Activated B cell treated with CpG ODN at 0.5 μM for 24 hours (primary cell): ENCODE data around the gene SBNO2. TPM values are rescaled to one million over a fixed set of nuclear protein-coding genes. Genes with fewer than 3 reads are reported as not detected.

Experiments
- ATAC-seq: fragments of 200-7000 bp; cut with Tn5 transposase; one replicate; pipeline ENCODE4 v1.10.0; 2021; ENCODE audit warnings: low read depth, mild to moderate bottlenecking, moderate library complexity
- CTCF ChIA-PET: fragments of 350-600 bp; sonication (Branson Sonifier 250); formaldehyde crosslinking; loops from one replicate; lab custom pipeline; 2021; ENCODE audit warnings: antibody characterized with exemption; lab: Charles Lee
- POLR2A ChIA-PET: fragments of 350-600 bp; sonication (Branson Sonifier 250); formaldehyde crosslinking; loops from one replicate; lab custom pipeline; 2021; ENCODE audit warnings: antibody characterized with exemption; lab: Charles Lee
- DNase-seq: peaks from one replicate; pipeline ENCODE4 v3.0.0; 2022
- H3K27ac Mint-ChIP-seq: one replicate; pipeline ENCODE4 v1.8.0; 2020; ENCODE audit warnings: mixed read lengths
- H3K27me3 Mint-ChIP-seq: one replicate; pipeline ENCODE4 v1.8.0; 2021; ENCODE audit warnings: mixed read lengths
- H3K36me3 Mint-ChIP-seq: one replicate; pipeline ENCODE4 v1.8.0; 2021; ENCODE audit warnings: low read depth, mixed read lengths
- H3K4me1 Mint-ChIP-seq: one replicate; pipeline ENCODE4 v1.8.0; 2021; ENCODE audit warnings: mixed read lengths
- H3K4me3 Mint-ChIP-seq: one replicate; pipeline ENCODE4 v1.8.0; 2020; ENCODE audit warnings: mild to moderate bottlenecking, mixed read lengths
- H3K9me3 Mint-ChIP-seq: one replicate; pipeline ENCODE4 v1.8.0; 2020; ENCODE audit warnings: mixed read lengths
- intact Hi-C: fragments of 100-400 bp; cut with micrococcal nuclease; formaldehyde crosslinking; loops from one replicate; pipeline ENCODE4 v1.15.1; 2024
- total RNA-seq: library from RNA; stranded (reverse); gene quantifications from 2 replicates; pipeline ENCODE4 v1.2.3, GENCODE V29; 2022
- TF ChIP-seq, protein P1 (sequence below): fragments of 200-600 bp; IDR thresholded peaks from one replicate; pipeline ENCODE4 v1.8.0; 2022; ENCODE audit warnings: antibody characterized with exemption, mild to moderate bottlenecking

The SBNO2 gene
- total RNA-seq, 1 donor from 2014 or later = 127 TPM

DNA sequence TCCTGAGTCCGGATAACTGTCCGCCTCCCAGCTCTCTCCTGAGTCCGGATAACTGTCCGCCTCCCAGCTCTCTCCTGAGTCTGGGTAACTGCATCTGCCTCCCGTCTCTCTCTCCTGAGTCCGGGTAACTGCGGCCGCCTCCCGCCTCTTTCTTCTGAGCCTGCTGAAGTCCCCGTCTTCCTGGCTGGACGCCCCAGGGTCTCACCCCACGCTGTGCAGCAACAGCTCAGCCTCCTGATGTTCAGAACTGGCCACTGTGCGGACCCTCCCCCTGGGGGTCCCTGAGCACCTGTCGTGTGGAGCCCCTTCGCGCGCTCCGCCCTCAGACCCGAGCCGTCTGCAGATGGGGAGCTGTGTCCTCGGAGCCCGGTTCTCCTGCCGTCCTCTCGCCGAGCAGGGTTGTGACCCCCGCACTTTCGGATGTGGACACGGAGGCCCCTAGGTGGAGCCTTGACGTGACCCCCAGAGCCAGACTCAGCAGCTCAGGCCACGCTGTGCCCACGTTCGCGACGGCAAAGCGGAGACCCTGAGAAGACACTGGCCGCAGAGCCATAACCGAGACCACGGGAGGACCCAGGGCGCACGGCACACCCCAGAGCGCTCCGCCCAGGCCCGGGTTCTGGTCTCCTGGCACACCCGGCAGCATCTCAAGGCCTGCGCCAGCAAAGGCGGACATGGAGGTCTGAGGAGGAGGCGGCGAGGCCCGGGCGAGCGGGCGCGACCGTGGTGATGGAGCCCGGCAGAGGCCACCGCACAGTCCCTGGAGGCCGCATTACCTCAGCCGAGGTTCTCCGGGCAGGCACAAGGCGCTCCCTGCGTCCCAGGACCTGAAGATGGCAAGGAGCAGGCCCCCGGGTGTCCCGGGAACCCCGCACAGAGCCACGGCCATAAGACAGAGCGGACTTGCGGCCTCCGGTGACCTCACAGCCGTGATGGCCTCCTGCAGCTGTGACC lies 15.9 kb downstream of the SBNO2 start:
- H3K27me3 Mint-ChIP-seq = no peaks in the 10 kb centered on the region
- POLR2A ChIA-PET = no interaction called here
- ATAC-seq = no peak

DNA sequence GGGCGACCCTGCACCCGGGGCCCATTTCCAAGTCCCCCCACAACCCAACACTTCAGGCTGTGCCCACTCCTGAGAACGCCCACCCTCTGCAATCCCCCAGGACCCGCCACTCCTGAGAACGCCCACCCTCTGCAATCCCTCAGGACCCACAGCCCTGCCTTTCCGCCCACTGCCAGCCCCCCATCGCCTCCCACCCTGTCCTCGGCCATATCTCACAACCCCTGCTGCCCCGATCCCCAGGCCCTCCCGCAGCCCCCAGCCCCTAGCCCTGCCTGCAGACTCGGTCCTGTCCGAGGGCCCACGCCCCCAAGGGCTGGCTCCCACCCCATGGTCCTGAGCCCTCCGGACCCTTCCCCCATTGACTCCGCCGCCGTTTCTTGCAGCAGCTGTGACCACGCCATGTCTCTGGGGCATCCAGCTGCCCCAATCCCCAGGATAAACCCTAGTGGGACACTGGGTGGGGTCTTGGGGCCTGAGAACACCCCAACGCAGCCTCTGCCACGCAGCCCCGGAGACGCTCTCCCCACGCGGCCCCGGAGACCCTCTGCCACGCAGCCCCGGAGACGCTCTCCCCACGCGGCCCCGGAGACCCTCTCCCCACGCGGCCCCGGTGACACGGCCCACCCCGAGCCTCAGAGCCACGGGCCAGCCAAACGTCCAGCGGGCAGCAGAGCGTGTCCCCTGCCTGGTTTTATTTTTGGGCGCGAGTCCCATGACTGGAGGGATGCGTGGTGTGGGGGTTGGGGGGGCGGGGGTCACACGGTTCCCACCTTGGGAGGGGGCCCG lies 17.0 kb downstream of the SBNO2 start:
- TF ChIP-seq, protein P1, sequence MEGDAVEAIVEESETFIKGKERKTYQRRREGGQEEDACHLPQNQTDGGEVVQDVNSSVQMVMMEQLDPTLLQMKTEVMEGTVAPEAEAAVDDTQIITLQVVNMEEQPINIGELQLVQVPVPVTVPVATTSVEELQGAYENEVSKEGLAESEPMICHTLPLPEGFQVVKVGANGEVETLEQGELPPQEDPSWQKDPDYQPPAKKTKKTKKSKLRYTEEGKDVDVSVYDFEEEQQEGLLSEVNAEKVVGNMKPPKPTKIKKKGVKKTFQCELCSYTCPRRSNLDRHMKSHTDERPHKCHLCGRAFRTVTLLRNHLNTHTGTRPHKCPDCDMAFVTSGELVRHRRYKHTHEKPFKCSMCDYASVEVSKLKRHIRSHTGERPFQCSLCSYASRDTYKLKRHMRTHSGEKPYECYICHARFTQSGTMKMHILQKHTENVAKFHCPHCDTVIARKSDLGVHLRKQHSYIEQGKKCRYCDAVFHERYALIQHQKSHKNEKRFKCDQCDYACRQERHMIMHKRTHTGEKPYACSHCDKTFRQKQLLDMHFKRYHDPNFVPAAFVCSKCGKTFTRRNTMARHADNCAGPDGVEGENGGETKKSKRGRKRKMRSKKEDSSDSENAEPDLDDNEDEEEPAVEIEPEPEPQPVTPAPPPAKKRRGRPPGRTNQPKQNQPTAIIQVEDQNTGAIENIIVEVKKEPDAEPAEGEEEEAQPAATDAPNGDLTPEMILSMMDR = no peak
- ATAC-seq (no peak), DNase-seq (no peak)
- intact Hi-C loops = no loop called here
- no peaks in the 10 kb centered on the region for H3K27me3 Mint-ChIP-seq
- no peak overlapping the region for H3K27ac Mint-ChIP-seq
- H3K4me3 Mint-ChIP-seq = no peak overlapping the region
- peaks cover 11% of the 10 kb centered on the region for H3K36me3 Mint-ChIP-seq
- peaks cover 2% of the 10 kb centered on the region for H3K4me1 Mint-ChIP-seq
- POLR2A ChIA-PET = no interaction called here
- CTCF ChIA-PET = no interaction called here
- H3K9me3 Mint-ChIP-seq = no peaks in the 10 kb centered on the region

More for the DNA sequence above, 15.9 kb downstream of the SBNO2 start:
- TF ChIP-seq, protein P1 = no peak
- Mint-ChIP-seq H3K27ac (no peak overlapping the region), H3K36me3 (peaks cover 10% of the 10 kb centered on the region), H3K9me3 (no peaks in the 10 kb centered on the region), H3K4me3 (no peak overlapping the region), H3K4me1 (peaks cover 8% of the 10 kb centered on the region)
- intact Hi-C loops = no loop called here
- no peak for DNase-seq
- CTCF ChIA-PET = no interaction called here

DNA sequence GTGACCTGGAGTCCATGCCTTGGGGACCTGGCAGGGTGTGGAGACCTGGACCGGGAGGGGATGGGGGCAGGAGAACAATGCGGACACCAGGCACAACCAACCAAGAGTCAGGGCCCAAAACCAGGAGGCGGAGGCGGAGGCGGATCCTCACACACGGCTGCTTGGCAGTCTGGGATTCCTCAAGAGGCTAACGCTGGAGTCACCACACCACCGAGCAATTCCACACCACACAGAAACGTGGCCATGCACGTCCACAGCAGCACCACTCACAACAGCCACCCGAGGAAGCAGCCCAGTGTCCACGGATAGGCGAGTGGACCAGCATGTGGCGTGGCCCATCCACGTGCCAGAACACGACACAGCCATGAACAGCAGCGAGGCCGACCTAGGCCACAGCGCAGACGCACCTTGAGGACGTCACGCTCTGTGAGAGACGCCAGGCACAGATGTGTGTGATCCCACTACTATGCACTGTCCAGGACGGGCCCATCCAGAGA lies 17.7 kb downstream of the SBNO2 start:
- intact Hi-C loops = no loop called here
- peaks cover 2% of the 10 kb centered on the region for H3K4me1 Mint-ChIP-seq
- ATAC-seq (no peak), DNase-seq (no peak)
- no peaks in the 10 kb centered on the region for H3K9me3 Mint-ChIP-seq
- POLR2A ChIA-PET = no interaction called here
- TF ChIP-seq, protein P1 = no peak
- no peak overlapping the region for H3K27ac Mint-ChIP-seq
- no peak overlapping the region for H3K4me3 Mint-ChIP-seq
- CTCF ChIA-PET = no interaction called here
- no peaks in the 10 kb centered on the region for H3K27me3 Mint-ChIP-seq
- H3K36me3 Mint-ChIP-seq = peaks cover 16% of the 10 kb centered on the region

DNA sequence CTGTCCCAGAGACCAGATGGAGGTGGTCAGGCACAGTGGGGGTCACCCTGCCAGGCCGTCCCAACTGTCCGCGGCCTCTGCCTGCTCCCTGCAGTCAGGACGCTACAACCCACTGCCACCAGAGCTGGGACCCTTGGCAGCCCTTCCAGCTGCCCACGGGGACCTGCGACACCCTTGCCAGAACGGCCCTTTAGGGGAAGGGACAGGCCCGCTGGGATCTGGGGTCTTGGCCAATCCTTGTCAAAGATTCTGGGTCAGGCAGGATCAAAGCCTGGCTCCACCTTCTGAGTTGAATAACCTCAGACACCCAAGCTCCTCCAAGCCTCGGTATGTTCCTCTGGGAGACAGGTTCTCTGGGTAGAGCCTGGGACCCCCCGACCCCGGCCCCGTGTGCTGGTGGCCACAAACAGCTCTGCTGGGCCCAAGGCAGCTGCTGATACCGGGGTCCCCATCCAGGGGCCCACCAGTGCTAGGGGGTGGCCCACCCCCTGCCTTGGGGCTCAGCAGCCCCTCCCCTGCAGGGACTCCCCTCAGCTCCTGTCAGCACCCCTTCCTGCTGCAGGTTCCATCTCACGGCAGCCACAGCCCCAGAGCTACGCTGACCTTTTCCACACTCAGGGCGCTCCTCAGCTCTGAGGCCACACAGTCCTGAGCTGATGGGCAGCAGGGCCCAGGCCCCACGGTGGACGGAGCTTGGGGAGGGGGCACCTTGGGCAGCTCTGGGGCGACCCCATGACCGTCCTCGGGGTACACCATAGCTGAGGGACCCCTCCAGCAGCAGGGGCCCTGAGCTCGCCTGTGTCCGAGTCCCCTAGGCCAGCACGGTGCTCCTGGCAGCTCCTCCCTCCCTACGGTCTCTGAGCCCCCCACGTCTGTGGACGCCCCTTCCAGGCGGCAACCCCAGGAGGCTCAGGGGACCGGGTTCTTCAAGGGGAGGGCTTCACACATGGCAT lies 18.4 kb downstream of the SBNO2 start:
- H3K9me3 Mint-ChIP-seq = no peaks in the 10 kb centered on the region
- H3K4me3 Mint-ChIP-seq = no peak overlapping the region
- POLR2A ChIA-PET = interaction anchor here (0.5 to 0.6 kb wide), 3 partner anchors 11 to 158 kb away, joined by 5 read pairs; no protein-coding TSS in a partner anchor
- H3K27me3 Mint-ChIP-seq = no peaks in the 10 kb centered on the region
- peaks cover under 1% of the 10 kb centered on the region for H3K4me1 Mint-ChIP-seq
- TF ChIP-seq, protein P1 = no peak
- ATAC-seq (no peak), DNase-seq (no peak)
- H3K27ac Mint-ChIP-seq = no peak overlapping the region
- intact Hi-C loops = no loop called here
- peaks cover 16% of the 10 kb centered on the region for H3K36me3 Mint-ChIP-seq
- CTCF ChIA-PET = interaction anchor here (0.5 kb wide), 1 partner anchor 38 kb away, joined by 3 read pairs; no protein-coding TSS in a partner anchor
